Amniotic stem cell (primary cell): ENCODE measurements around the gene TRAPPC10.

Source experiments
- DNase-seq: peaks from one replicate; lab custom pipeline; 2025; lab: John Stamatoyannopoulos, UW

The TRAPPC10 gene

DNA sequence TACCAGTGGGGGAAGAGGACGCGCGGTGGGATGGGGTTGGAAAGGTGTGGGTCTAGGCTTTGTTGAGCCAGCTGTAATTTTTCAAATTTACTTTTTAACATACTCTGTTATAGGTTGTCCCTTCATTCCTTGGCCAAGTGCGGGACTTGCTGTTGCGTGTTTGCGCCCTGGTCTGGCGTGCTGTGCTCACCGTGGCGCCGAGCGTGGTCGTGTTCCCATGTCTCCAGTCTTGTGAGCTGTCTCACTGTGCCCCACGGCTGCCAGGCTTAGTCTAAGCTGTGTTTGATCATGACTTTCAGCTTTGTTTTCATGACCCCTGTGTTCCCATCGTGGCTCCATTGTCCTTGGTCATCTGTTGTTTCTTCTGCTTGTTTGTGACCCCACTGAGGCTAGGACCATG is 26.0 kb downstream of the TRAPPC10 start:
- DNase-seq, result no peak

DNA sequence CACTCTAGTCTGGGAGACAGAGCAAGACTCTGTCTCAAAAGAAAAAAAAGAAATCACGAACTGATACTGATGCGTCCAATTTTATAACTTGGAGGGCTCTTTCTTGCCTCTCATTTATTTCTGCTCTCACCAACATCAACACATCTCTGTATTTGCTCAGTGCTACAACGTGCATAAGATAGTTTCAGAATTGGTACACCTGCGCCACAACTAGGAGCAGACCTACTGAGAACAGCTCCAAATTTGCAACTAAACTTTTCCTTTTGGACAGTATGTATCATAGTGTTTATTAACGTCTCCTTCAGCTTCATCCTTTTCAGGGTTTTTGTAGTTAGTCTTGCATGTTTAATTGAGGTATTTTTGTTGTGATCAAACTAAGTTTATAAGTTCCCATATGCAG is 27.7 kb downstream of the TRAPPC10 start:
- no peak for DNase-seq

DNA sequence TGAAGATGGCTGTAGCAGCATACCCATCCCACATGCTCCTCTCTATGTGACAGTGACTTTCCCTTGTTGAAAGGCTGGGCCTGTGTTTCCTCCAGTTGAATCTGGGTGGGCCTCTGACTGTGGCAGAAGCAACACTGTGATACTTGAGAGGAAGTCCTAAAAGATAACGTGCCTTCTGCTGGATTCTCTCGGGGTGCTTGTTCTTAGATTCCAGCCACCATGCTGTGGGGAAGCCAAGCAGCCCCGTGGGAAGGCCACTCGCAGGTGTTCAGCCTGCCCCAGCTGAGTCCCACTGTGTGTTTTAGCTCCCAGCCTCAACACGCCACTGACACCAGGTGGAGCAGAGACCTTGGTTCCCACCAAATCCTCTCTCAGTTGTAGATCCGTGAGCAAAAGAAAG is 31.5 kb downstream of the TRAPPC10 start:
- DNase-seq, result no peak

DNA sequence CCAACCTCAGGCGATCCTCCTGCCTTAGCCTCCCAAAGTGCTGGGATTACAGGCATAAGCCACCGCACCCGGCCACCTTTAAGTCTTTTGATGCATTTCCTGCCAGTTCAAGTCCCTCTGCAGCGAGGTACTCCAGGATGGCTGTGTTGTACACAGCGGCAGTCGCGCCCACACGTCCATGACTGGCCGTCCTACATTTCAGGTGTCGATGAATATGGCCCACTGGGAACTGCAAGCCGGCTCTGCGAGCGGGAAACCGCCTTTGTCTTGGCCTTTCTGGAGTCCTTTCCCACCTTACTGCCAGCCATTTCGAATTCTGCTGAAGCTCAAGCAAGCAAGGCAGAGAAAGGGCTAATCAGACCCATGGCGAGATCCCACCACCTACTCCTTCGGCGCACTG is 34.6 kb downstream of the TRAPPC10 start:
- DNase-seq, result no peak

DNA sequence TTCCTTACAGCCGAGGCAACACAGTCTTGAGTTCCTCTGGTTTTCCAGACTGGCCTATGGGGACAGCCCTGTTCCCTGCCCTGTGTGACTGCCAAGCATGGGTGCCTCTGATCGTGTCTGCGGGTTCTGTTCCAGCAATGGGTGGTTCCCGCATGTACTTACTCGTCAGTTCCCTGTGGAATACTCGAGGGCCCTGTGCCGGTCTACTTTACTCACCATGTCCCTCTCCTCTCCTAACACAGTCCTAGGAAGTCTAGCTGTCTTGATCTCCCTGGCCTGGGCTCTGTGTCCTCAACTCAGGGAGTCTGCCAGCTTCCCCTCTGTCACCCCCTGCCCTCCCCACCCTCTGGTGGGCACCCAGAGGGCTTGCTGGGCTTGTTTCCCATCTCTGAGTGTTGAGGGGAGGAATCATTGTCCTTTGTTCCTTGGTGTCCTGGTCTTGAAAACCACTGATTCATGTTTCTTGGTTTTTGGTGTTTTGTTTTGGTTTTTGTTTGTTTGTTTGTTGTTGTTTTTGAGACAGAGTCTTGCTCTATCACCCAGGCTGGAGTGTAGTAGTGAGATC is 36.0 kb downstream of the TRAPPC10 start:
- no peak for DNase-seq

DNA sequence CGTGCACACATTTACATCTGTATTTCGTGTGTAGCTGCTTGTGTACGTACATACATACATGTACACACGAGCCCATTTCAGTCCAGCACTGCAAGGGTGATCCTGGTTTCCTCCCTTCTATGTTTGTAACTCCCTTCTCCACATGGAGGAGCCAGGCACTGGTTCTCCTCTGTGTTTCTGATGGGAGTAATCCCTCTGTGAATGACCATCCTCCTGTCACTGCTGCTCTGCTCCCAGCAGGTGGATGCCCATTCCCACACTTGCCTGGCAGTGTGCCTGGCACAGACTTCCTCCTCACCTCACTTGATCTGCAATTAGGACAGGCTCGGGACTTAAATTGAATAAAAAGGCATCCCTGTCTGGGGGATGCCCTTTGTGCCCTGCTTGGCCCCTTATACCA is 37.1 kb downstream of the TRAPPC10 start:
- no peak for DNase-seq

DNA sequence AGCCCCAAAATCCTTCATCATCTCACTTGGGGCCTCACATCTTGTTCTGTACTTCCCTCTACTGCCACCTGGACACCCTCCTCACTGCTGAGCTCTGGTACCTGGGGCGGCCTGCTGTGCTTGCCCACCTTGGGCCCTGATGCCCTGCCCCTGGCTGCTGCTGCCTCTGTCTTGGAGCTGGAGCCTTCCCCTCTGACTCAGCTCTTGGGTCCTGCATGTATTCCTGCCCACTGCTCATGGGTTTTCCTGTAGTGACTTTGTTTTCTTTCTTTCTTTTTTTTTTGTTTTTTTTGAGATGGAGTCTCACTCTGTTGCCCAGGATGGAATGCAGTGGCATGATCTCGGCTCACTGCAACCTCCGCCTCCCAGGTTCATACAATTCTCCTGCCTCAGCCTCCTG is 37.5 kb downstream of the TRAPPC10 start:
- DNase-seq, result no peak

DNA sequence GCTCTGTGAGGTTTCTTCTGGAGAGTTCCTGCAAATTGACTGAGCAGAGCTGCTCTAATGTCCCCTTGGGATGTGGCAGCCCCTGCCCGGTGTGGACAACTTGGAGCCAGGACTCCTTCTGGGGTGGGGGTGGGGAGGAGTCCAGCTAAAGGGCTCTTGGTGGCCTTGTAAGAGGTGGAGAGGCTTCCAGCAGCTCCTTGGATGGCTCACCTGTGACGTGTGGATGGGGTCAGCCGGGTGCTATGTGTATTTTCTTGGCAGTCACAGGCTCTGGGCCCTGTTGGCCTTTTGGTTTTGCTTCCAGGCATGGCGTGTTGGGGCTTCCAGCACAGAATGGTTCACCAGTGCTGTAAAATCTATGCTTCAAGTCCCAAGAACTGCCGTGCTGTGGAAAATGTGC is 38.2 kb downstream of the TRAPPC10 start:
- no peak for DNase-seq

DNA sequence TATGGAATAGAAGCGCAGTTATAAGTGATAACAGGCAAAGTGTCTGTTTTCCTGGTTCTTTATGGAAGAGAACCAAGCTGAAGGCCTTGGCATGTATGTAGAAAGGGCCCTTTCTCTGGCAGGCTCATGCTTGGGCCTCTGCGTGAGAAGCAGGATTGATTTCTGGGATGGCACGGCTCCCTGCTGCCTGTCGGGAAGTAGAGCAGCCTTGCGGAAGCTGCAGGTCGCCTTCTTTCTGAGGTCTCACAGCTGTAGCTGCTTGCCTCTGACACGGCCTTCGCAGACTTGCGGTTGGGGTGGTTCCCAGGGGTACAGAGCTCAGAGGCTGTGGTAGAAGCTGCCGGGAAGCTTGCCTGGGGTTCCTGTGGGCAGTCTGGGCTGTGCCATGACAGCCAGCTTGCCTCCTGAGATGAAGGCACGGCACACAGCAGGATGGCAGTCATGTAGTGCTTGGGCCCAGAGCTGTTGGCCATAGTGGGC is 39.4 kb downstream of the TRAPPC10 start:
- no peak for DNase-seq

DNA sequence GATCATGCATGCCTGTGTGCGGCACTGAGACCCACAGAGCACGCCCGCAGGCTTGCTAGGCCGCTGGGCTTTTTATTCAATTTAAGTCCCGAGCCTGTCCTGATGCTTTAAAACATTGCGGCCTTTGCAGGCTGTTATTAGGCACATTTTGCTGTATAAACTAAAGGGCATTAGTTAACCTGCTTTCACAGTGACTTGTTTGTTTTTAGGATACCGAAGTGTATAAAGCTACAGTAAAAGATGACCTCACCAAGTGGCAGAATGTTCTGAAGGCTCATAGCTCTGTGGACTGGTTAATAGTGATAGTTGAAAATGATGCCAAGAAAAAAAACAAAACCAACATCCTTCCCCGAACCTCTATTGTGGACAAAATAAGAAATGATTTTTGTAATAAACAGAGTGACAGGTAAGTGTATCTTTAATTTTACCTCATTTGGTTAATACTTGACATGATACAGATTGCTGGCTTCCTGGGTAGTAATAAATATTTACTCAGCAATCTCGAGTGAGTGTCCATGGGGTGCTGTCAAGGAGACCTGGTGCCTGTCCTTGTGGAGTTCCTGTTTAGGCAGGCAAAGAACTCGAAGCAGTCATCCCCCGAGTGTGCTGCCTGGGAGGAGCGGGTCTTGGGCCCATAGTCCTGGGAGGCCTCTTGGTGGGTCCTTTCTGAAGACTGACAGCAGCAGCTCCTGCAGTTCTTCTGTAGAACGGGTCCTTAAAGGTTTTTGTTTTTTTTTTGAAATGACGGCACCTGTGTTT is 40.1 kb downstream of the TRAPPC10 start:
- no peak for DNase-seq

DNA sequence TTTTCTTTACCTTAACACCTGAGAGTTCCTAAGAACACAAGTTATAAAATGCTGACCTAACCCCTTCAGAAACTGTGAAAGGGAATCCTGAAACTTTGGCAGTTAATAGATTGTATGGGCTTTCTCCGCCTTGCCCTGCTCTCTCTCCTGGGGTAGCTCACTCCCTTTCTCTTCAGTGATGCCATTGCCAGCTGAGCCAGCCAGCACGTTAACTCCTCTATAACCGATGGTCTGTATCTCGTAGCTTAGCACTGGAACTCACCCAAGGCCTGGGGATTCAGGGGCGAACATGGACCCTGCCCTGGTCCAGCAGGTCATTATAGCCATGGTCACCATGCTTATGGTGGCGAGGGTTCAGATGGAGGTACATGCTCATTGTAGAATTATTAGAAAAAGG is 40.7 kb downstream of the TRAPPC10 start:
- no peak for DNase-seq

DNA sequence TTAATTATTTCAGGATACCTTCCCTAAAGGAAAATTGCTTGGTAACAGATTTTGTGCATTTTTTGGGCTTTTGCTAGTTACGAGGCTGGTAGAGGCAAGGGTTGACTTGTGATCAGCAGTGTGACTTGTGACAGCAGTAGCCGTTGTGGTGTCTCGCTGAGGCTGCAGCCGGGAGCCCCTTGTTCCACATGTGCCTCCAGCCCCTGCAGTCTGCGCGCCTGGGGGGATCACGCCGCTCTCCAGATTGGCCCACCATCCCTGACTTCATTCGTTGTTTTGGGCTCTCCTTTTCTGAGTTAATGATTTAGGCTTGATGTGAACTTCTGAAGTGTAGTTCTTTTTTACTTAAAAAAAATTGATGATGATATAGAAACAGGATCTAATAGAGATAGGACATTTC is 41.5 kb downstream of the TRAPPC10 start:
- DNase-seq, result no peak

DNA sequence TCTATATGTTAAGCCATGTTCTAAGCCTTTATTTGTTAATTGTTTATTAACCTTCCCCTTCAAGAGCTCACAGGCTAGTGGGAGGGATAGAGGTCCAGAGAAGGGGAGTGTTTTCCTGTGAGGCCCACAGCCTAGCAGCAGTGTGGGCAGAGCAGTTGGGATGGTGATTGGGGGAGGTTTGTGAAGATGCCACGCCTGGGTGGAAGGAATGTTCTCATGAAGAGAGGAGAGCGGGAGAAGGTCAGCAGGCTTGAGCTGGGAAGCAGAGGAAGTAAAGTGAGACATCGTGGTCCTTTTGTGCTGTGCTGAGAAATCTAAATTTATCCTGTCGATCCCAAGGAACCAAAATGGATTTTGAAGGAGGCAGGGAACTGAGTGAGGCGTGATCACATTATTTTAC is 42.6 kb downstream of the TRAPPC10 start:
- DNase-seq, result no peak

DNA sequence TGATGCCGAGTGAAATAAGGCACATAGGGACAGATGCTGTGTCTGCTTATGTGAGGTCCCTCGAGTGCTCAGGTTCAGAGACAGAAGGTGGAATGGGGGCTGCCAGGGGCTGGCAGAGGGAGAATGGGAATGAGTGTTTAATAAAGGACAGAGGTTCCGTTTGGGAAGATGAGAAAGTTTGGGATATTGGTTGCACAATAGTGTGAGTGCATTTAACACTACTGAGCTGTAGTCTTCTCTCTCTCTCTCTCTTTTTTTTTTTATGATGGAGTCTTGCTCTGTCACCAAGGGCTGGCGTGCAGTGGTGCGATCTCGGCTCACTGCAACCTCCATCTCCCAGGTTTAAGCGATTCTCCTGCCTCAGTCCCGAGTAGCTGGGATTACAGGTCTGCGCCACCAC is 44.9 kb downstream of the TRAPPC10 start:
- DNase-seq, result no peak

DNA sequence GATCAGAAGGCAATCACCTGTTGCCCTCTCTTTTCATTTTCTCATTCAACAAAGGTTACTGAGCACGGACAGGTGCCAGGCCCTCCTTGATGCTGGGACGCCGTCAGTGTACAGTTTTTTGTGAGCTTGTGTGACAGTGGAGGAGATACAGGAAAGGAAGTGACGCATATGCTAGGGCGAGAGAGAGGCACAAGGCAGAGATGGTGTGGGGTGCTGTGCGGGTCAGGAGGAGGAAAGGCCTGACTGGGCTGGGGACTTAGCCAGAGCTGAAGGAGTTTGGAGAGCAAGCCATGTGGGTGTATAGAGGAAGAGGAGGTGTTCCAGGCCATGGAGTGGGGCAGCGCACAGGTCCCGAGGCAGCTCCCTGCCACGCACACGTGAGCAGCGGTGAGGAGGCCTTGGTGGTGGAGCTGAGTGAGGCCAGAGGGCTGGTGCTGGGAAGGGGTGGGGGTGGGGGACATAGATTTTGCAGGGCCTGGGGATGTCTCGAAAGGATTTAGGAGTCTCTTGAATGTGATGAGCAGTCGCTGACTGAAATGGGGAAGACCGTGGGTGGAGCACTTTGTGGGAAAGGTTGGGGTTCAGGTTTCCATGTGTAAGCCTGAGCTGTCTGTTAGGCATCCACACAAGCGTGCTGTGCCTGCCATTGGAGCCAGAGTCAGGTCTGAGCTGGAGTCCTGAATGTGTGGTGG is 46.0 kb downstream of the TRAPPC10 start:
- DNase-seq, result no peak

DNA sequence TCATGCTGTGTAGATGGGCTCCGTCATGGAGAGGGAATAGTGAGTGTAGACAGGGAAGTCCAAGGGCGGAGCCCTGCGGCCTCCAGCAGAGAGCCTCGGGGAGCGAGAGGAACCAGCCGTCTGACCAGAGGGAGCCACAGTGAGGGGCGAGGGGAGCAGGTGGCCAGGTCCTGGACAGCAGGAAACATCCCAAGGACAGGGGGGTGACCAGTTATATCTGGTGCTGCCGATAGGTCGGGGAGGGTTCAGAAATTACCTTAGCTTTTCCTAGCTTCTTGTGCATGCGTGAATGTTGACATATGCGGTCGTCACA is 46.5 kb downstream of the TRAPPC10 start:
- DNase-seq, result no peak

DNA sequence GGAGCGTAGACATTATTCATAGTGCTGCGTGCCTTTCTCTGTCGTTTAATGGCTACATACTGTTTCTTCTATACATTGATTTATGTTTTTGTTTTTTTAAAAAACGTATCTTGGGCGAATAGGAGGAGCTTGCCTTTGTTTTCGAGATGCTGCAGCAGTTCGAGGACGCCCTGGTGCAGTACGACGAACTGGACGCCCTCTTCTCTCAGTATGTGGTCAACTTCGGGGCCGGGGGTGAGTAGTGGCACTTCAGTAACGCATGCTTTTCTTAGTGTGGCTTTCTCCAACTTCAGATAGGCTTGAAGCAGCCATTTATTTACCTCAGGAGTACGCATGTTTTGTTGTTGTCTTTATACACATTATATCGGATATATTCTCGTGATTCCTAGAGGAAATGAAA is 46.9 kb downstream of the TRAPPC10 start:
- DNase-seq, result no peak

DNA sequence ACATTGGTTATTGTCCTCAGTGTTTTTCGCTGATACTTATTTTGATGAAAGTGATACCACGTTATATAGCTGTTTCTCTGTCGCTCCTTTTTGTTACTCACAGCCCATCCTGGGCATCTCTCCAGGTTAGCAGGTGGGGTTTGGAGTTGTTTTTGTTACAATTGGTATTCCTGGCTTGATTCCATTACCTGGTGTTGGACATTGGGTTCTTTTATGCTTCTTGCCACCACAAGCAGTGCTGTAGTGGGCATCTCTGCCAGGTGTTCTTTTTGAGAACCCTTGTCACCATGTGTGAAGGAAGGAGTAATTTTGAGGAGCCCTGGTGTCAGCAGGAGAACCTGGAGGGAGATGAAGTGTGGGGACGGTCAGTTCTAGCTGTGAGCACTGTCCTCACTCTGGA is 47.6 kb downstream of the TRAPPC10 start:
- DNase-seq, result no peak

DNA sequence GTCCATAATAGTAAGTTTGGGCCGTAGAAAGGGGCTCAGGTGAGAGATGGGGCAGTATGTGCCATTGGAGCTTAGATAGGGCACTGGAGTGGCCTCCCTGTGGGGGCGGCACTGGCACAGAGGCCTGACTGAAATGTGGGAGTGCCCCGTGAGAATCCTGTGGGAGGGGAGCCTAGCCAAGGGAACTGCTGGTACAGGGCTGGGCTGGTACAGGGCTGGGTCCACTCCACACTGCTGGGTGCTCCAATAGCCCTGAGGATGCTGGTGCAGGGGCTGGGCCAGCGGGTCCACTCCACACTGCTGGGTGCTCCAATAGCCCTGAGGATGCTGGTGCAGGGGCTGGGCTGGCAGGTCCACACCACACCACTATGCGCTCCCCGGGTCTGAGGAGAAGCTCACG is 50.3 kb downstream of the TRAPPC10 start:
- no peak for DNase-seq

DNA sequence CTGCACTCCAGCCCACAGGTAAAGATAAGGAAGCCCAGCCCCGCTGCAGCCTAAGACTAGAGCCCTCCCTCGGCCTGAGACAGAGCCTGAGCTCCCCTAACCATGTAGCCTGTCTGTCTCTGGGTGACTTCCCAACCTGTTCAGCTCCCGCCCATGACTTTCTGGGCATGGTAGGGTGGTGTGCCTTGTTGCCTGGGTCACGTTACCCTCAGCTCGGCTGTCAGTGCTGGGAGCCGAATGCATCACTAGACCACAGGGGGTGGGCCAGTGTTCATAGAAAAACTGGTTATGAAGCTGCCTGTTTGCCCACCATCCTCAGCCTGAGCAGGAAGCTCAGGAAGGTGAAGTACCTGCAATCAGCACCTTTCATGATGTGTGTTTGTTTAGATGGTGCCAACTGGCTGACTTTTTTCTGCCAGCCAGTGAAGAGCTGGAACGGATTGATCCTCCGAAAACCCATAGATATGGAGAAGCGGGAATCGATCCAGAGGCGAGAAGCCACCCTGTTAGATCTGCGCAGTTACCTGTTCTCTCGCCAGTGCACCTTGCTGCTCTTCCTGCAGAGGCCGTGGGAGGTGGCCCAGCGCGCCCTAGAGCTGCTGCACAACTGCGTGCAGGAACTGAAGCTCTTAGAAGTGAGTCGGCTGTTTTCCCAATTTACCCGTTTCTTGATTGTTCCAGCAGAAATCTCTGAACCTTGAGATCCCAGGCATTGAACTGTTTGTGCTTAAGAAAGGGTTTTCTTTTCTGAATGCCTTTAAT is 51.2 kb downstream of the TRAPPC10 start:
- no peak for DNase-seq

DNA sequence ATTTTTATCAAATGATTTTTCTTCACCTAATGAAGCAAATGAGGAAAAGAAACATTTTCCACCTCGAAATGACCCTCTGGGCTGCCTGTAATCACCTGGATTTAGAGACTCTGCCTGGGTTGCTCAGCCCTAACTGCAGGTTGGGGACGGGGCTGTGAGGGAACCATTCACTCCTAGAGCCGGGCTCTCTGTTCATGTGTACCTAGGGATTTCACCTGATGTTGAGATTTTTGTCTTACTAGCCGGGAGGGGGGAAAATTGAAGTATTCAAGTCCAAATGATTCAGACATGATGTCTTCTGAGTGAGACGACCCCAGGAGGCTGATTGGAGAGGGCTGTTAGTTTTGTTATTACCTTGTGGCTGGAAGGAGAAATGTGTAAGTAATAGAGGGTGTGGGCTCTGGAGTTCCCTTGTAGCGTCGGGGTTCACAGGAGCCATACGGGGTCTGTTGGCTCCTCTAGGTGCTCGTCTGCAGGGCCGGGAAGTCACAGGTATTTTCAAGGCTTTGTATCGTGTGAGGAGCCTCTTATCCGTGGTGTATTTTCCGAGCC is 52.8 kb downstream of the TRAPPC10 start:
- no peak for DNase-seq

DNA sequence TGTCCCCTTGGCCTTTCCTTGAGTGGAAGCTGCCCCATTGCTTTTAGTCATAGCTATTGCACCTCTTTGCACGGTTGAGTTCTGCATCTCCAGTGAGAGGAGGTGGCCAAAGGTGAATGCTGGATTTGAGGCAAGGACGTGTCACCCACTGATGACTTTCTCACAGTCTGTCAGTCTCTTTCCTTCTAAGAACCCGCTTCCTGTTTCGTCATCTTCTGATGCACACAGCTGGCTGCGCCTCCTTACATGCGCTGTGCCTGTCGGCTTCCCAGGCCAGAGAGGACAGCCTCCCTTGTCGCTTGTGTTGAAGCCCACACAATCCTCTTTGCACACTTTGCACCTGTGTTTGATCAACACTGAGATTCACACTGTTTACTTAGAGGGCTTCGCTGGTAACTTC is 53.3 kb downstream of the TRAPPC10 start:
- DNase-seq, result no peak

DNA sequence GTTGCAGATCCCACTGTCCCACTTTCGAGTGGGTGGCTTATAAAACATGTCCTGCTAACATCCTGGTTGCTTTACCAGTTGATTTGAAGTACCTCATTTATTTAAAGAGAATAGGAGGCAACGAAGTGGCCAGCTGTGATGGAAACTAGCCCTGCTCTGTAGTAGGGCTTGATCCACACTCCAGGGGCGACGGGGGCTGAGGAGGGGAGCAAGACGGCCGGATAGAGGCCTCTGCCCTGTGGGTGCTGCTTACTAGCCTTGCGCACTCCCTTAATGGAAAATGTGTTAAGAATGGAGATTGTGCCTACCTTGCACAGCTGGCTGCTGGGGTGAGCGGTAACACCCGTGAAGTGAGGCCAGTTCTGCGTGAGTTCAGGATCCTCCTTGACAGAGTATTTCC is 54.0 kb downstream of the TRAPPC10 start:
- no peak for DNase-seq
